Cardiac ventricle fibroblast (primary cell): ENCODE measurements around the gene BAZ2B. TPM values are rescaled to one million over a fixed set of nuclear protein-coding genes. Genes with fewer than 3 reads are reported as not detected.

ENCODE experiments used
- total RNA-seq: library from RNA; depleted of rRNA; stranded (reverse); fragments of >200 nt; gene quantifications from 2 replicates; pipeline ENCODE4 v1.2.3, GENCODE V29; 2015

BAZ2B gene, protein sequence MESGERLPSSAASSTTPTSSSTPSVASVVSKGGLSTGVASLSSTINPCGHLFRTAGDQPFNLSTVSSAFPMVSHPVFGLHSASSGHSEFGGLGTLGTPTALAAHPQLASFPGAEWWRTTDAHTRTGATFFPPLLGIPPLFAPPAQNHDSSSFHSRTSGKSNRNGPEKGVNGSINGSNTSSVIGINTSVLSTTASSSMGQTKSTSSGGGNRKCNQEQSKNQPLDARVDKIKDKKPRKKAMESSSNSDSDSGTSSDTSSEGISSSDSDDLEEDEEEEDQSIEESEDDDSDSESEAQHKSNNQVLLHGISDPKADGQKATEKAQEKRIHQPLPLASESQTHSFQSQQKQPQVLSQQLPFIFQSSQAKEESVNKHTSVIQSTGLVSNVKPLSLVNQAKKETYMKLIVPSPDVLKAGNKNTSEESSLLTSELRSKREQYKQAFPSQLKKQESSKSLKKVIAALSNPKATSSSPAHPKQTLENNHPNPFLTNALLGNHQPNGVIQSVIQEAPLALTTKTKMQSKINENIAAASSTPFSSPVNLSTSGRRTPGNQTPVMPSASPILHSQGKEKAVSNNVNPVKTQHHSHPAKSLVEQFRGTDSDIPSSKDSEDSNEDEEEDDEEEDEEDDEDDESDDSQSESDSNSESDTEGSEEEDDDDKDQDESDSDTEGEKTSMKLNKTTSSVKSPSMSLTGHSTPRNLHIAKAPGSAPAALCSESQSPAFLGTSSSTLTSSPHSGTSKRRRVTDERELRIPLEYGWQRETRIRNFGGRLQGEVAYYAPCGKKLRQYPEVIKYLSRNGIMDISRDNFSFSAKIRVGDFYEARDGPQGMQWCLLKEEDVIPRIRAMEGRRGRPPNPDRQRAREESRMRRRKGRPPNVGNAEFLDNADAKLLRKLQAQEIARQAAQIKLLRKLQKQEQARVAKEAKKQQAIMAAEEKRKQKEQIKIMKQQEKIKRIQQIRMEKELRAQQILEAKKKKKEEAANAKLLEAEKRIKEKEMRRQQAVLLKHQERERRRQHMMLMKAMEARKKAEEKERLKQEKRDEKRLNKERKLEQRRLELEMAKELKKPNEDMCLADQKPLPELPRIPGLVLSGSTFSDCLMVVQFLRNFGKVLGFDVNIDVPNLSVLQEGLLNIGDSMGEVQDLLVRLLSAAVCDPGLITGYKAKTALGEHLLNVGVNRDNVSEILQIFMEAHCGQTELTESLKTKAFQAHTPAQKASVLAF (N-terminal part only)
- 16.3 and 21.5 TPM in 2 replicates for total RNA-seq

DNA sequence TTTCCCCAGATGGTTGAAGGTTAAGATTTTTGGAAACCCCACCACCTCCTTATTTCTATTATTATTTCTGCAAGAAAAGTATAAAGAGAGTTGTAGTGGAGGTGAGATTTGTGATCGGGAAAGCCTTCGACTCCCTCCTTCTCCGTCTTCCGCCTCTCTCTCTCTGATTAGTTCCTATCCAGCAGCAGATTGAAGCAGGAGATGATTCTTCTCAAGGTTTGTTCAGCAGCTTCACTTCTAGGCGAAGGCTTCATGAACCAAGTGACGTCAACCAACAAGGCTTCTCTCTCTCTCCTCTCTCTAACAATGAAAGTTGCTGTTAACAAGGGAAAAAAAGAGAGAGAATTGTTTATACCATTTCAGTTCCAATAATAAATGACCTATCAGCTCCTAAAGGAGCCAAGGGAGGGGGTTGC is at the start of gene BAZ2B:
BAZ2B (minus strand) TSS at position 263 of the 416 bp plus-strand sequence. CDS start 137,829 bp downstream, outside the sequence.

DNA sequence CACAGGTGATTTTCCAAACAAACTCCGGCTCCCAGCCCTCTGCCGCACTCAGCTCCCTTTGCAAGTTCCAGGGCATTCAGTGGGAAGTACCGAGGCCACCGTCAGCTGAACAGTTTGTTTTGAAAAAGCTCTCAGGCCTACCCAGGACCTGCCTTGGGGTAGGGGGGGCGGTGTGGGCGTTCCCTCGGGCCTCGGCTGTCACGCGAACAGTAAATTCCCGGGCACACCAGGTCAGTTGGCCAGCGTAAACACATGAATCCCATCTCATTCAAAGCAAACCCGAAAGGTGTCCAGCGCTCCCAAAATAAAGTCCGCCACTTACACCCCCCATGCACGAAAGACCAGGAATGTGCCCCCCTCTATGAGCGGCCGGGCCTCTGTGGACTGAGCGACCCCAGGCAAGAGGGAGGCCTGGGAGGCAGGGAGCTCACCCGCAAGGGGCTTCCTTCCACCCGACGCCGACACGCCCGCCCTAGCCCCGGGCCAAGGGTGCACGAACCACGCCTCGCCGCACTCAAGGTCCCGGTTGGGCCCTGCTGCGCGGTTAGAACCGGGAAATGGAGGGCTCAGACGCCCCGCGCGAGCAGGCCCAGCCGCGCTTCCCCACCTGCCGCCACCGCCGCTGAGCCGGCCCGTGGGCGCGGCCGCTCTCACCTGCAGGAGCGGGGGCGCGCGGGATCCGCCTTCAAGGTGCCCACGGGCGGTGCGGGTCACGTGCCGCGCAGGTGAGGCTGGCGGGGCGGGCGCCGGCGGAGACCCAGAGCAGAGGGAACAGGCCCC is 330.2 kb downstream of the BAZ2B start, which contains the start of gene WDSUB1:
WDSUB1 (minus strand) TSS at position 775 of the 780 bp plus-strand sequence. CDS start 3,634 bp downstream, outside the sequence.

Other genes starting within 250 kb of the BAZ2B start
- 45.9 and 69.5 TPM in 2 replicates for gene MARCHF7, start 96.0 kb upstream of the BAZ2B start, total RNA-seq
- 55.3 and 56.9 TPM in 2 replicates for gene CD302, start 181.7 kb upstream of the BAZ2B start, total RNA-seq